Measurements from ENCODE around the gene C6orf89. TPM values are rescaled to one million over a fixed set of nuclear protein-coding genes. Genes with fewer than 3 reads are reported as not detected.
A peak's percentile ranks its signal among the peaks of the same experiment; 100 is the strongest.

C6orf89 gene
- total and polyA plus RNA-seq, 2 of the 13 experiments (the other 11 are each of a cell fraction or from before 2014, with no cell fraction given), result 22.1 to 32.2 TPM

GRCh38 chr6:36858407-36858981 lies 27.3 kb upstream of the C6orf89 start (continued):
- no peak for TF ChIP-seq ZSCAN22 (CRISPR knock-in tag; IDR thresholded peaks at IDR 0.05)
- TF ChIP-seq FOXO4 (CRISPR knock-in tag; conservative IDR thresholded peaks at IDR 0.05), result no peak
- TF ChIP-seq MAFF (IDR thresholded peaks at IDR 0.05; ENCODE audit: low read depth, low read length), result no peak
- no peak for TF ChIP-seq TERF1 (CRISPR knock-in tag; IDR thresholded peaks at IDR 0.05)
- TF ChIP-seq ZNF33A (CRISPR knock-in tag; IDR thresholded peaks at IDR 0.05; ENCODE audit: borderline replicate concordance), result no peak
- no peak for TF ChIP-seq RBM39 (IDR thresholded peaks at IDR 0.05; ENCODE audit: low read depth, low read length, poor library complexity, severe bottlenecking)
- TF ChIP-seq ZNF513 (CRISPR knock-in tag; conservative IDR thresholded peaks at IDR 0.05), result no peak
- TF ChIP-seq ZNF598 (CRISPR knock-in tag; IDR thresholded peaks at IDR 0.05; ENCODE audit: borderline replicate concordance), result 0 out of 2 replicates have a peak, but pooled peaks have one; percentile 35

Data from HepG2 (cell line).